Bronchial epithelial cell (primary cell): ENCODE results near the gene CCDC9B. TPM values are rescaled to one million over a fixed set of nuclear protein-coding genes. Genes with fewer than 3 reads are reported as not detected.

Source experiments
- DNase-seq: peaks from one replicate; pipeline ENCODE4 v3.0.0-alpha.2; 2010; ENCODE audit warnings: low read depth
- FAIRE-seq: peaks from 2 replicates; lab custom pipeline; 2011; peaks lifted over from hg19 to GRCh38; lab: Jason Lieb, UNC
- H3K27me3 ChIP-seq: 2 replicates; pipeline ENCODE4 v1.5.1; 2011; ENCODE audit warnings: low read length; ENCODE audit not compliant: control insufficient read depth, insufficient read depth
- H3K36me3 ChIP-seq: 2 replicates; pipeline ENCODE4 v1.5.1; 2011; ENCODE audit warnings: low read length; ENCODE audit not compliant: control insufficient read depth, insufficient read depth
- H3K4me3 ChIP-seq: 2 replicates; pipeline ENCODE4 v1.5.1; 2011; ENCODE audit warnings: mild to moderate bottlenecking, low read depth, low read length, control low read depth
- CTCF ChIP-seq: IDR thresholded peaks from 2 replicates; pipeline ENCODE4 v1.5.1; 2011; ENCODE audit warnings: mild to moderate bottlenecking, moderate library complexity, low read length, control low read depth, inconsistent platforms; ENCODE audit not compliant: insufficient read depth, severe bottlenecking
- total RNA-seq: library from RNA; depleted of rRNA; stranded (reverse); fragments of >200 nt; gene quantifications from 2 replicates; pipeline ENCODE4 v1.2.1, GENCODE V29; 2014

The CCDC9B gene
- total RNA-seq, 1 donor from 2014 or later, result 12.1 TPM

- H3K27me3 ChIP-seq, result peaks cover 12% of the 10 kb centered on the region
- no peak for TF ChIP-seq CTCF
- H3K4me3 ChIP-seq, result no peak overlapping the region
- DNase-seq (no peak), FAIRE-seq (no peak)
- H3K36me3 ChIP-seq, result no peaks in the 10 kb centered on the region
These were observed 34.4 kb downstream of the CCDC9B start for GRCh38 chr15:40306371-40306770.

GRCh38 chr15:40305281-40305680 lies 35.5 kb downstream of the CCDC9B start:
- Histone ChIP-seq H3K4me3 (no peak overlapping the region), H3K36me3 (no peaks in the 10 kb centered on the region), H3K27me3 (peaks cover 5% of the 10 kb centered on the region)
- DNase-seq, result no peak
- TF ChIP-seq CTCF, result no peak
- FAIRE-seq, result no peak

GRCh38 chr15:40303576-40303975 lies 37.2 kb downstream of the CCDC9B start:
- no peak for TF ChIP-seq CTCF
- FAIRE-seq (no peak), DNase-seq (no peak)
- Histone ChIP-seq H3K4me3 (no peak overlapping the region), H3K27me3 (peaks cover 3% of the 10 kb centered on the region), H3K36me3 (no peaks in the 10 kb centered on the region)

GRCh38 chr15:40302981-40303380 lies 37.8 kb downstream of the CCDC9B start:
- Histone ChIP-seq H3K4me3 (no peak overlapping the region), H3K36me3 (no peaks in the 10 kb centered on the region), H3K27me3 (peaks cover 3% of the 10 kb centered on the region)
- FAIRE-seq (no peak), DNase-seq (no peak)
- no peak for TF ChIP-seq CTCF

GRCh38 chr15:40302288-40302886 lies 38.4 kb downstream of the CCDC9B start:
- peaks cover 3% of the 10 kb centered on the region for H3K27me3 ChIP-seq
- no peak for TF ChIP-seq CTCF
- H3K36me3 ChIP-seq, result no peaks in the 10 kb centered on the region
- DNase-seq (no peak), FAIRE-seq (no peak)
- H3K4me3 ChIP-seq, result no peak overlapping the region
